Measurements from ENCODE around the gene ROR1. TPM values are rescaled to one million over a fixed set of nuclear protein-coding genes. Genes with fewer than 3 reads are reported as not detected.

ROR1 gene
- total RNA-seq, 4 donors from 2014 or later: 0.73 to 2.6 (median 1.4) TPM

GRCh38 chr1:63868268-63868781, 94.5 kb downstream of the ROR1 start:
- no peak for DNase-seq
- Histone ChIP-seq H3K4me1 (peaks cover 0 to 2% of the 10 kb centered on the region in 2 donors), H3K9me3 (no peaks in the 10 kb centered on the region), H3K27ac (no peak overlapping the region), H3K27me3 (no peaks in the 10 kb centered on the region), H3K4me3 (replicated peaks in 1 of 3) (no peak overlapping the region), H3K36me3 (no peaks in the 10 kb centered on the region)
- TF ChIP-seq CTCF (IDR thresholded peaks at IDR 0.05) (no peak), POLR2A (IDR thresholded peaks at IDR 0.05) (no peak)
- intact Hi-C loops (cut with DNase I): no loop called here
- WGBS, 2 donors: 73 to 78% methylated on average over 5 of the region's 5 CpGs

- Histone ChIP-seq H3K27ac (no peak overlapping the region), H3K9me3 (no peaks in the 10 kb centered on the region), H3K4me3 (replicated peaks in 1 of 3) (no peak overlapping the region), H3K4me1 (peaks cover 0 to 4% of the 10 kb centered on the region in 2 donors), H3K36me3 (no peaks in the 10 kb centered on the region), H3K27me3 (no peaks in the 10 kb centered on the region)
- DNase-seq: no peak
- TF ChIP-seq POLR2A (IDR thresholded peaks at IDR 0.05) (no peak), CTCF (IDR thresholded peaks at IDR 0.05) (no peak)
- WGBS, 2 donors: 96 to 98% methylated on average over 2 of the region's 2 CpGs
- intact Hi-C loops (cut with DNase I): no loop called here
These were observed 96.3 kb downstream of the ROR1 start for GRCh38 chr1:63870152-63870551.

GRCh38 chr1:63871463-63871862, 97.6 kb downstream of the ROR1 start:
- Histone ChIP-seq H3K27me3 (no peaks in the 10 kb centered on the region), H3K27ac (no peak overlapping the region), H3K4me3 (replicated peaks in 1 of 3) (no peak overlapping the region), H3K4me1 (peaks cover 0 to 4% of the 10 kb centered on the region in 2 donors), H3K36me3 (no peaks in the 10 kb centered on the region), H3K9me3 (no peaks in the 10 kb centered on the region)
- intact Hi-C loops (cut with DNase I): no loop called here
- TF ChIP-seq CTCF (IDR thresholded peaks at IDR 0.05) (no peak), POLR2A (IDR thresholded peaks at IDR 0.05) (no peak)
- WGBS, 2 donors: 88 to 89% methylated on average over 1 of the region's 1 CpG
- DNase-seq: no peak

GRCh38 chr1:63873751-63874150, 99.9 kb downstream of the ROR1 start:
- Histone ChIP-seq H3K4me3 (replicated peaks in 1 of 3) (no peak overlapping the region), H3K9me3 (no peaks in the 10 kb centered on the region), H3K4me1 (peaks cover 0 to 4% of the 10 kb centered on the region in 2 donors), H3K27ac (no peak overlapping the region), H3K27me3 (no peaks in the 10 kb centered on the region), H3K36me3 (no peaks in the 10 kb centered on the region)
- no peak for DNase-seq
- 89 to 94% methylated on average over 3 of the region's 3 CpGs for WGBS, 2 donors
- TF ChIP-seq CTCF (IDR thresholded peaks at IDR 0.05): no peak
- no peak for TF ChIP-seq POLR2A (IDR thresholded peaks at IDR 0.05)
- intact Hi-C loops (cut with DNase I): no loop called here

GRCh38 chr1:63874278-63874880, 100.6 kb downstream of the ROR1 start:
- no peaks in the 10 kb centered on the region for H3K36me3 ChIP-seq
- H3K27ac ChIP-seq: no peak overlapping the region
- H3K4me3 ChIP-seq (replicated peaks in 1 of 3): no peak overlapping the region
- WGBS, 2 donors: 58 to 75% methylated on average over 1 of the region's 1 CpG
- intact Hi-C loops (cut with DNase I): no loop called here
- no peaks in the 10 kb centered on the region for H3K27me3 ChIP-seq
- H3K9me3 ChIP-seq: no peaks in the 10 kb centered on the region
- no peak for DNase-seq
- TF ChIP-seq CTCF (IDR thresholded peaks at IDR 0.05) (no peak), POLR2A (IDR thresholded peaks at IDR 0.05) (no peak)
- peaks cover 0 to 4% of the 10 kb centered on the region in 2 donors for H3K4me1 ChIP-seq

Measured in thyroid gland (tissue), 4 donors.